Limb (tissue), 2 donors: Measurements from ENCODE around the gene MIA3.
A peak's percentile ranks its signal among the peaks of the same experiment; 100 is the strongest.
"Not testable (repeated sequence)": the region's sequence is repeated elsewhere in the genome, so short reads cannot be mapped to it uniquely, and the experiment has no call there.

Experiments used
- DNase-seq, 2 donors: peaks; one replicate each; pipeline ENCODE4 v3.0.0-alpha.2; 2016; ENCODE audit errors: extremely low spot score in 2 of 2

Gene MIA3

GRCh38 chr1:222663431-222663934 is 45.6 kb downstream of the MIA3 start:
- no peak for DNase-seq

GRCh38 chr1:222665964-222666363 is 48.1 kb downstream of the MIA3 start:
- no peak for DNase-seq

DNA sequence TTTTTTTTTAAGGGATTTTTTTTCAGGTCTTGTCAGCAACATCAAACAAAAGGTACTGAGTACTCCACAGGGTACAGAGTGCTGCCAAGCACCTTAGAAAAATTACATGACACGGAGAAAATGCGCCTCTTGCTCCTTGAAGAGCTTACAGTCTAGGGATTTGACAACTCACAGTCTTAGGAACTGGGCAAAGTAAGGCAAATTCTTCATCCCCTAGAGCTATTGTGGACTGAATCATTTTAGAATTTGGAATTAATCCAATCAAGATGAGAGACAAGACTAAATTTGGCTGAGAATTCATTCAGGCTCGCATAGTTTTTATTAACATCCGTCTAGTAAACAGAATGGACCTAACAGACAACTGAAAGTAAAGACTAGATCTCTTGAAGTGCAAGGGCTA is 50.3 kb downstream of the MIA3 start:
- not testable (repeated sequence) for DNase-seq

DNA sequence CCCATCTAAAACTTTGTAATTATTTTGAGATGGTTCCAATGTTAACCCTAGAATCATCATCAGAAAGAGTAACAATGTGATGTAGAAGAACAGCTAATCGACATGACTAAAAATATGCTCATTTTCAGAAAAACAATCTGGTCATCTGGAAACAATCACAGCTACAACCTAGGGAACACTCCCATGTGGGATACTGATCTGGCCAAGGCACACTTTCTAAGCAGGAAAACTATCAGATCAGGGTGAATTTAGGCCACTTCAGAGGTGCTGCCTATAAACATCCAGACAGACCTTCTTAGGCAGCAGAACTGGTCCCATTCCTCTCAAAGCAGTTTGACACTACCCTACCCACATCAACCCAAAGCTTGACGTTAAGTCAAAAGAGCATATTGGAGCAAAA is 51.2 kb downstream of the MIA3 start:
- DNase-seq, result not testable (repeated sequence)

GRCh38 chr1:222670110-222670509 is 52.2 kb downstream of the MIA3 start:
- no peak for DNase-seq

GRCh38 chr1:222680080-222680479 is 62.2 kb downstream of the MIA3 start:
- no peak for DNase-seq

DNA sequence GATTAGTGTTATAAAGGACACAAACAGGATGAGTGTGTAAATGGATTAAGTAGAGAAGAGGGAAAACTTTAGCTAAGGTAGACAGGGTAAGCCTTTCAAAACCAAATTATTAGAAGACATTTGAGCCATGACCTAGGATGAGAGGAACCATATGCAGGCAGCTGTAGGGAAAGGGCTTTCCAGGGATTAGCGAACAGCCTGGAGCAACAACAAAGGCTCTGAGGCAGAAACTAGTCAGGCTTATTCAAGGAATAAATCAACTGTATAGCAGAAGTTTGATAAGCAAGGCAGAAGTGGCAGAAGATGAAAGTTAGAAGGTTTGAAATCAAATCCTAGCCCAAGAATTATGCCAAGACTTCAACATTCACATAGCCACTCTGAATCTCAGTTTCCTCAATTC is 73.1 kb downstream of the MIA3 start:
- DNase-seq, result no peak

- DNase-seq, result no peak
These were observed 77.0 kb downstream of the MIA3 start for GRCh38 chr1:222694927-222695326.

DNA sequence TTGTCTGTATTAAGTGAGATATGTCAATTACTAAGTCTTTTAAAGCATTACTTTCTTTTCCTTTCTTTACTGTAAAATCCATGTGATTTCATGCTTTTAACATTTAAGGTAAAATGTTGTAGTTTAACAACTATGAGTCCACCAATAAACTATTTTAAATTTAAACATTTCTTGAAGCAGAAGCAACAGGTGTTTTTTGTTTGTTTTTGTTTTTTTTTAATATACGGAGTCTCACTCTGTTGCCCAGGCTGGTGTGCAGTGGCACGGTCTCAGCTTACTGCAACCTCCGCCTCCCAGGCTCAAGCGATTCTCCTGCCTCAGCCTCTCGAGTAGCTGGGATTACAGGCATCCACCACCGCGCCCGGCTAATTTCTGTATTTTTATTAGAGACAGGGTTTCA is 78.8 kb downstream of the MIA3 start:
- no peak for DNase-seq

DNA sequence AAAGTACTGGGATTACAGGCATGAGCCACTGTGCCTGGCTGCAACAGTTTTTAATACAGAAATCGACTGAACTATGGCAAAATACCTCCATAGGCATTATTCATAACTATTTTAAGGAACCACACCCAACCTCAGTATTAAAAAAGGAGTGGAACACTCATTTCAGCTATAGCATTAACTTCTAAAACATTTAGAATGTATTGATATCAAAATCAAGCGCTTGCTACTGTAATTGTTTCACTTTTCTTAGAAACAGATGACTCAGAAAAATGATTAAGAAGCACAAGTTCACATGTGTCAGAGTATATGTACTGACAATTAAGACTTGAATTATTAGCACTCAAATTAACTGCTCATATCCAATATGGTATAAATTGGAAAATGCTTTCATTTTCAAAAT is 79.3 kb downstream of the MIA3 start:
- DNase-seq, result no peak

DNA sequence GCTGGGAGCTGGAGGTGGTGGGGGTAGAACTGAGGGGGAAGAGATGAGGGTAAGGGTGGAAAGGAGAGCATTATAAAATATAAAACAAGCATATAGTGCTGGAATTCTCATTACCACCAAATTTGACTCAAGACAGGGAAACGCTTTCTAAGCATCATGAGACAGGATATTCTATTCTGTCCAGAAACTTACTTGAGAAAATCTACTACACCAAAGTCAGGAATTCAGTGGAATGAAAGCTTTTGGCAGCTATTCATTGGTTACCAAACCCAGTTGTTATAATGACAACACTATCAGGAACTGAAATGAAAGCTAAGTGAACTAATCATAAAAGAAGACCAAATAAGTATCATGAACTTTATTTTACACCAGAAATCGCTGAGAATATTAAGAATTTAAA is 79.9 kb downstream of the MIA3 start:
- no peak for DNase-seq

DNA sequence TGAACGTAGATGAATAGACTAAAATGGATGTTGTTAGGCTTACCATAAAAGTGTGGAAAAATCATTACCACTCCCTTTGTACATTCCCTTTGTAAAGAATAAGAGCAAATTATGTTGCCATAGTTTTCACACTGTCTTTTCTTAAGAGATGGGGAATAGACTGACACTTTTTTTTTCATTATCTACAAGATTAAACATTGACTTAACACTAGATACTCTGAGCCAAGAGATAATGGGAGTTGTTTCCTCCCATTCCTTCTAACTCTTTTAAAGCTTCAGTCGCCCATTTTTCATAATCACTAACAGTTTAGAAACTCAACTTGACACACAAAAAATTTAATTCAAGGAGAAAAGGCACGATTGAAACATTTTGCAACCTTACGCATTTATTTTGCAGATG is 84.3 kb downstream of the MIA3 start:
- DNase-seq, result no peak

DNA sequence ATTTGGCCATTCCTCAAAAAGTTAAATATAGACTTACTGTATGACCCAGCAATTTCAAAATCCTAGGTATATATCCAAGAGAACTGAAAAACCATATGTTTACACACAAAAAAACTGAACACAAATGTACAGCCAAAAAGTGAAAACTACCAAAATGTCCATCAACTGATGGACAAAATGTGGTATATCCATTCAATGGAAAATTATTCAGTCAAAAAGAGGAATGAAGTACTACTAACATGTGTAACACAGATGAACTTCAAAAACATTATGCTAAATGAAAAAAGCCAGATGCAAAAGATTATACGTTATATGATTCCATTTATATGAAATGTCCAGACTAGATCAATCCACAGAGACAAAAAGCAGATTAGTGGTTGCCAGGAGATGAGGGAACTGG is 86.4 kb downstream of the MIA3 start:
- no peak for DNase-seq

DNA sequence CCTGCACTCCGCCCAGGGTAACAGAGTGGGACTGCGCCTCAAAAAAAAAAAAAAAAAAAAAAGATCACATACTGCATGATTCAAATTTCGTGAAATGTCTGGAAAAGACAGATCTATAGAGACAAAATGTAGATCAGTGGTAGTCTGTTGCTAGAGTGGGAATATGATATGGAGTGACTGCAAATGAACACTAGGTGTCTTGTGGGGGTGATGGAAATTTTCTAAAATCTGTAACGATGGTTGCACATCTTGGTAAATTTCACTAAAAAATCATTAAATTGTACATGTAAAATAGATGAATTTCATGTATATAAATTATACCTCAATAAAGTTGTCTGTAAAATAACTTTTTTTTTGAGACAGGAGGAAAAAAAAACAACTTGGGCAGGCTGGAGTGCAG is 88.9 kb downstream of the MIA3 start:
- DNase-seq, result no peak

- no peak for DNase-seq
These were observed 91.8 kb downstream of the MIA3 start for GRCh38 chr1:222709700-222710153.

- peak; percentile 43 to 67 for DNase-seq
These were observed 93.7 kb downstream of the MIA3 start for GRCh38 chr1:222711319-222712252.

DNA sequence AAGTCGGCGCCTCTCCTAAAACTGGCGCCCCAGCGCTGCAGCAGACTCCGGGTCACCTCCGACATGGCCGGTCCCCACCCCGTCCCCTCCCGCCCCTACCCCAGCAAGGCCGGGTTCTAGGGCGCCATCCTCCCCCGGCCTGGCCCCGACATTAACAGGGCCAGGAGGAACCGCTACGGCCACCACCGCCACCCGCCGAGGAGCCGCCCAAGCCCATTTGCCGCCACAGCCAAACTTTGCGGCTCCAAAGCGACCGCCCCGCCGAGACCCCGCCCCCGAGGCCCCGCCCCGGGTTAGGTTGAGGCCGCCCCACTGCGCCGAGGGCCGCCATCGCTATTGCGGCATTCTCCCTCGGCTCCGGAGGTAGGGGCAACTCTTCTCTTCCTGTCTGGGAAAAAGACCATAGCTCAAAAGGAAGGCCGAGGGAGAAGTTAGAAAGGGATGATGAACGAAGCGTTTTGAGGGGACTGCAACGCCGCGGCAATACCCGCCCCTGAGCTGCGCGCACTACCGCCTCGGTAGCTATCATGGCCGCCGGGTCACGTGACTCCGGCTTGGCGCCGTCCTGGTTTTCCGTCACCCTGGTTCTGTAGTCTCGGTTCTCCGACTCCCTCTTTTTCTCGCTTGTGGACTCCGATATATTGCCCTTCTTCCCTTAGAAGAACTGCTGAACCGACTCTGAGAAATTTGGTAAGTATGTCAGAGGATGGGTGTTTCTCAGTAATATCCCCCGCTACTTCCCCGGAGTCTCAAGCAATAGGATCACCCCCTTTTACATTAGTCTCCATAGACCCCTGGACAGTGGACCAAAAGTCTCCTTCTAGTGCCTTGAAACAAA is 94.6 kb downstream of the MIA3 start, which contains the start of the genes AIDA and BROX:
Gene AIDA (minus strand): TSS at position 239 of the 838 bp plus-strand sequence. CDS start 174 bp downstream, at position 65.
Gene BROX (plus strand): TSS at position 312 of the 838 bp plus-strand sequence. CDS start 3,136 bp downstream, outside the sequence.
- peak; percentile 90 to 98 for DNase-seq

DNA sequence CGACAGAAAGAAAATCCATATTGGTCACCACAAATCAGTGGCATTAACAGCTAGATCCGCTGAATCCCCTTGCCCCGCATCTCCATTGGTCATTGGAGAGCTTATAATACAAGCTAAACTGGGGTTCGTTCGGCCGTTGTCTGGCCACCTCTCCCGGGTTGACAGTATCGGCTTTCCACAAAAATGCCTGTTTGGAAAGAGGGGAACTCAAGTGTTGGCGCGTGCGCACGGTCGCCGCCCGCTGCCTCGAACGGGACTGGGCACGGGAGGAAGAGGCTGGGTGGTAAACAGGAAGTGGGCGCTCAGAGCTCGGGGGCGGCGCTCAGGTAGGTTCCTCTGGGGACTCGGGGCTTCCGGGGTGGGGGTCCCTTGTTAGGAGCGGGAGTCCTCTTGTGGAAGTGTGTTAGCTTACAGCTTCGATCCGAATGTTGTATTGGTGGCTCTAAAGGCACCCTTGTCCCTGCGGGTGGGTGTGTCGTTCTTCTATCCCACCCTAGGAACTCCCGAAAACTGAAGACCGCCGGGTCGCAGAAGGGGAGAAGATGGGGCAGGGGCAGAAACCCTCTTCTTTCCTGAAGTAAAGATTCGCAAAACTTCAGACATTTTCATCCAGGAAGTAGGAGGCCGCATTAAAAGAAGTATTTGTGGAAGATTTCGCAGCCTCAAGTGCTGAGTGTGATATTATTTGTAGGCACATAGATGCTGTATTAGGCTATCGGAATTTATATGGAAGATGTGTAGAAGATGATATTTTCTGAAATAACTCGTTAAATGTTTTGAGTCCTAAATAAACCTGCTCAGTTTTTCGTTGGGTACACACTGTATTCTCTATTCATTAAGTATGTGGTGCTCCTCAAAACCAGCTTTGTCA is 95.4 kb downstream of the MIA3 start:
- peak; percentile 93 to 96 for DNase-seq

DNA sequence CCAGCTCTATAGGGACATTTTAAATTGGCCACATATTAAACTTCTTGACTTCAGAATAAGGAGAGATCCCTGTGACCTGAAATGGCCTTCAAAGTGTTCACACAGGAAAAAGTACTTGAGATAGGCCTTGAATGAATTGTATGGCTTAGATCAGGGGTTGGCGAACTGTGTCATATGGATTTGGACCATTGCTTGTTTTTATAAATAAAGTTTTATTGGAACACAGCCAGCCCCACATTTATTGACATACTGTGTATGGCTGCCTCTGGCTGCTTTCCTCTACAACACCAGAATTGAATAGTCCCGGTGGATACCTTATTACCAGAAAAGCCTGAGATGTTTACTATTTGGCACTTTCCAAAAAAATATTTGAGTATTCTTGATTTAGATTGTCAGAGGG is 98.5 kb downstream of the MIA3 start:
- DNase-seq, result no peak
